Measurements from ENCODE around the gene RASA3. TPM values are rescaled to one million over a fixed set of nuclear protein-coding genes. Genes with fewer than 3 reads are reported as not detected.

The RASA3 gene
- total RNA-seq, 1 experiment from 2014 or later, result 9.1 TPM

- Mint-ChIP-seq H3K36me3 (ENCODE audit: insufficient read depth, unreplicated experiment) (peaks cover 19% of the 10 kb centered on the region), H3K4me1 (ENCODE audit: insufficient read depth, unreplicated experiment) (peaks cover 12% of the 10 kb centered on the region), H3K27me3 (ENCODE audit: insufficient read depth, unreplicated experiment) (no peaks in the 10 kb centered on the region), H3K27ac (ENCODE audit: low read depth, unreplicated experiment) (no peak overlapping the region), H3K9me3 (ENCODE audit: unreplicated experiment) (no peaks in the 10 kb centered on the region), H3K4me3 (ENCODE audit: unreplicated experiment) (no peak overlapping the region)
- no peak for DNase-seq (ENCODE audit: unreplicated experiment)
- TF ChIP-seq CTCF (IDR thresholded peaks at IDR 0.05; ENCODE audit: unreplicated experiment), result no peak
- BruUV-seq (replicated peaks), result no TSS peak
- POLR2A ChIA-PET, result no interaction called here
- intact Hi-C loops (cut with micrococcal nuclease), result no loop called here
- CTCF ChIA-PET, result no interaction called here
Measured at GRCh38 chr13:114011226-114011625, 121.2 kb downstream of the RASA3 start.

GRCh38 chr13:114010401-114011101 is 121.9 kb downstream of the RASA3 start:
- ChIA-PET CTCF (no interaction called here), POLR2A (no interaction called here)
- no peak overlapping the region for H3K4me3 Mint-ChIP-seq (ENCODE audit: unreplicated experiment)
- H3K9me3 Mint-ChIP-seq (ENCODE audit: unreplicated experiment), result no peaks in the 10 kb centered on the region
- no peaks in the 10 kb centered on the region for H3K27me3 Mint-ChIP-seq (ENCODE audit: insufficient read depth, unreplicated experiment)
- peaks cover 12% of the 10 kb centered on the region for H3K36me3 Mint-ChIP-seq (ENCODE audit: insufficient read depth, unreplicated experiment)
- no TSS peak for BruUV-seq (replicated peaks)
- intact Hi-C loops (cut with micrococcal nuclease), result no loop called here
- DNase-seq (ENCODE audit: unreplicated experiment), result no peak
- peaks cover 5% of the 10 kb centered on the region for H3K4me1 Mint-ChIP-seq (ENCODE audit: insufficient read depth, unreplicated experiment)
- H3K27ac Mint-ChIP-seq (ENCODE audit: low read depth, unreplicated experiment), result no peak overlapping the region
- TF ChIP-seq CTCF (IDR thresholded peaks at IDR 0.05; ENCODE audit: unreplicated experiment), result no peak

- intact Hi-C loops (cut with micrococcal nuclease), result no loop called here
- Mint-ChIP-seq H3K36me3 (ENCODE audit: insufficient read depth, unreplicated experiment) (peaks cover 10% of the 10 kb centered on the region), H3K4me1 (ENCODE audit: insufficient read depth, unreplicated experiment) (peaks cover 4% of the 10 kb centered on the region), H3K4me3 (ENCODE audit: unreplicated experiment) (no peak overlapping the region), H3K9me3 (ENCODE audit: unreplicated experiment) (no peaks in the 10 kb centered on the region), H3K27me3 (ENCODE audit: insufficient read depth, unreplicated experiment) (no peaks in the 10 kb centered on the region), H3K27ac (ENCODE audit: low read depth, unreplicated experiment) (no peak overlapping the region)
- TF ChIP-seq CTCF (IDR thresholded peaks at IDR 0.05; ENCODE audit: unreplicated experiment), result no peak
- BruUV-seq (replicated peaks), result no TSS peak
- no peak for DNase-seq (ENCODE audit: unreplicated experiment)
- CTCF ChIA-PET, result no interaction called here
- POLR2A ChIA-PET, result no interaction called here
Measured at GRCh38 chr13:114009590-114010400, 122.6 kb downstream of the RASA3 start.

DNA sequence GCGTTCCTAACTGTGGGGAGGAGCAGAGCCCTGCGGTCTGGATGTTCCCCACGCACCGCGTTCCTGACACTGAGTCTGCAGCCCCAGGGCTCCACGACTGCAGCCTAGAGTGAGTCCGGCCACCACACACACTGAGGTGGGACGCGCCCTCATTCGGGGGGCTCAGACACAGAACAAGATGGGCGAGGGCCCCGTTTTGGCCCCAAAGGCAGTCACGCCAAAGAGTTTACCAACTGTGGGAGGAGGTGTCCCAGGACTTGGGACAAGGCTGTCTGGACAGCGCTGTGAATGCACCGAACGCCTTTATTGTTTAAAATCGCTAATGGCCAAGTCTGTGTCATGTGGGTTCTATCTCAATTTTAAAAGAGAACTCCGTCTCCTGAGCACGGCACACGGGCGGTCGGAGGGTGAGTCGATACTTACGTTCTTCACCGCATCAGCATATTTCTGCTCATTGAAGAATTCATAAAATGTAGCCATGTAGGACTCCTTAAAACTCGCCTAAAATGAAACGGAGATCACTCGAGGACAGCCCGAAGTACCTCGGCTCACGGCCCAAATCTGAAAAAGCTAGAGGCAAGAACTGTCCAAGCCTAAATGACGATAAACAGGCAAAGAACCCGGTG is 123.3 kb downstream of the RASA3 start:
- BruUV-seq (replicated peaks), result no TSS peak
- Mint-ChIP-seq H3K4me3 (ENCODE audit: unreplicated experiment) (no peak overlapping the region), H3K36me3 (ENCODE audit: insufficient read depth, unreplicated experiment) (peaks cover 10% of the 10 kb centered on the region), H3K4me1 (ENCODE audit: insufficient read depth, unreplicated experiment) (peaks cover 7% of the 10 kb centered on the region), H3K27ac (ENCODE audit: low read depth, unreplicated experiment) (no peak overlapping the region), H3K9me3 (ENCODE audit: unreplicated experiment) (no peaks in the 10 kb centered on the region), H3K27me3 (ENCODE audit: insufficient read depth, unreplicated experiment) (no peaks in the 10 kb centered on the region)
- no peak for DNase-seq (ENCODE audit: unreplicated experiment)
- CTCF ChIA-PET, result no interaction called here
- TF ChIP-seq CTCF (IDR thresholded peaks at IDR 0.05; ENCODE audit: unreplicated experiment), result no peak
- intact Hi-C loops (cut with micrococcal nuclease), result no loop called here
- POLR2A ChIA-PET, result no interaction called here

Measured in MCF 10A (cell line).